AG04450 (cell line): ENCODE results near the gene ZNF816. TPM values are rescaled to one million over a fixed set of nuclear protein-coding genes. Genes with fewer than 3 reads are reported as not detected.
"Not testable (repeated sequence)": the region's sequence is repeated elsewhere in the genome, so short reads cannot be mapped to it uniquely, and the experiment has no call there.

ENCODE experiments used
- CTCF ChIA-PET: fragments of 300-600, 350-600 bp; formaldehyde crosslinking; extraction: SDS; loops from one replicate; lab custom pipeline; 2022; ENCODE audit warnings: antibody characterized with exemption, inconsistent platforms; lab: Charles Lee
- POLR2A ChIA-PET: fragments of 350-600 bp; formaldehyde crosslinking; extraction: SDS; loops from one replicate; lab custom pipeline; 2021; ENCODE audit warnings: antibody characterized with exemption, inconsistent platforms; lab: Yijun Ruan, JAX
- DNase-seq: peaks from one replicate; pipeline ENCODE4 v3.0.0-alpha.2; 2011; ENCODE audit warnings: low read depth, low spot score
- H3K27ac ChIP-seq: one replicate; pipeline ENCODE4 v1.5.1; 2012; ENCODE audit warnings: low read depth, low read length, control low read depth
- H3K27me3 ChIP-seq: one replicate; pipeline ENCODE4 v1.6.0; 2012; ENCODE audit warnings: low read length; ENCODE audit not compliant: control insufficient read depth, insufficient read depth
- H3K4me3 ChIP-seq: 2 replicates; pipeline ENCODE4 v1.5.1; 2011; ENCODE audit warnings: mild to moderate bottlenecking, low read depth, low read length, control low read depth
- H3K9me3 ChIP-seq: 2 replicates; pipeline ENCODE4 v1.5.1; 2012; ENCODE audit warnings: low read length; ENCODE audit not compliant: control insufficient read depth, insufficient read depth
- CTCF ChIP-seq: IDR thresholded peaks from 2 replicates; pipeline ENCODE4 v1.5.1; 2011; ENCODE audit warnings: low read depth, low read length, control low read depth, inconsistent platforms
- polyA plus RNA-seq: library from polyadenylated mRNA; depleted of rRNA; stranded (reverse); fragments of >200 nt; gene quantifications from 2 replicates; pipeline ENCODE4 v1.2.3, GENCODE V29; 2011

Gene ZNF816
- polyA plus RNA-seq, 1 experiment: 6.3 TPM

- H3K9me3 ChIP-seq: peaks cover 38% of the 10 kb centered on the region
- ChIA-PET POLR2A (interaction anchor here (0.6 kb wide), 1 partner anchor 85 kb away, joined by 3 read pairs; no protein-coding TSS in a partner anchor), CTCF (no interaction called here)
- DNase-seq: peak; percentile 43
- no peaks in the 10 kb centered on the region for H3K27me3 ChIP-seq
- peak overlapping the region; percentile 79 for H3K4me3 ChIP-seq
- no peak for TF ChIP-seq CTCF
- peak overlapping the region; percentile 83 for H3K27ac ChIP-seq
Measured at GRCh38 chr19:52942386-52943133, 20.1 kb downstream of the ZNF816 start.

GRCh38 chr19:52941941-52942385, 20.7 kb downstream of the ZNF816 start:
- Histone ChIP-seq H3K4me3 (peak overlapping the region; percentile 79), H3K27me3 (no peaks in the 10 kb centered on the region), H3K9me3 (peaks cover 33% of the 10 kb centered on the region), H3K27ac (peak overlapping the region; percentile 78)
- no peak for DNase-seq
- POLR2A ChIA-PET: no interaction called here
- CTCF ChIA-PET: no interaction called here
- no peak for TF ChIP-seq CTCF

GRCh38 chr19:52941523-52941922, 21.2 kb downstream of the ZNF816 start:
- H3K9me3 ChIP-seq: peaks cover 28% of the 10 kb centered on the region
- H3K27me3 ChIP-seq, DNase-seq, CTCF ChIA-PET, POLR2A ChIA-PET: not testable (repeated sequence)
- H3K4me3 ChIP-seq: peak overlapping the region; percentile 79
- H3K27ac ChIP-seq: peak overlapping the region; percentile 78

GRCh38 chr19:52940905-52941304, 21.8 kb downstream of the ZNF816 start:
- POLR2A ChIA-PET, H3K4me3 ChIP-seq, H3K27ac ChIP-seq, DNase-seq, CTCF ChIA-PET, H3K27me3 ChIP-seq: not testable (repeated sequence)
- peaks cover 22% of the 10 kb centered on the region for H3K9me3 ChIP-seq

GRCh38 chr19:52938761-52939160, 23.9 kb downstream of the ZNF816 start:
- CTCF ChIA-PET: no interaction called here
- Histone ChIP-seq H3K4me3 (no peak overlapping the region), H3K27me3 (no peaks in the 10 kb centered on the region), H3K9me3 (peaks cover 13% of the 10 kb centered on the region), H3K27ac (no peak overlapping the region)
- POLR2A ChIA-PET: no interaction called here
- no peak for DNase-seq
- no peak for TF ChIP-seq CTCF

- CTCF ChIA-PET: interaction anchor here (1.6 kb wide), 1 partner anchor 57 kb away, joined by 3 read pairs; no protein-coding TSS in a partner anchor
Measured at GRCh38 chr19:52936954-52937325, 25.7 kb downstream of the ZNF816 start.

More at GRCh38 chr19:52936954-52937325, 25.7 kb downstream of the ZNF816 start:
- POLR2A ChIA-PET: no interaction called here
- H3K27ac ChIP-seq: no peak overlapping the region
- no peak for DNase-seq
- H3K4me3 ChIP-seq: no peak overlapping the region
- H3K9me3 ChIP-seq: peaks cover 8% of the 10 kb centered on the region
- H3K27me3 ChIP-seq: no peaks in the 10 kb centered on the region
- no peak for TF ChIP-seq CTCF
